ENCODE results near the gene DPM3.

Gene DPM3

GRCh38 chr1:155127105-155127966 lies 13.0 kb downstream of the DPM3 start, which contains the start of gene EFNA1 (continued):
- TF ChIP-seq INSM2 (tag by site-specific recombination; IDR thresholded peaks at IDR 0.05) (peak; percentile 91), ZNF747 (tag by site-specific recombination; IDR thresholded peaks at IDR 0.05) (no peak), ZNF223 (tag by site-specific recombination; IDR thresholded peaks at IDR 0.05) (peak; percentile 97), ZNF341 (tag by site-specific recombination; IDR thresholded peaks at IDR 0.05; ENCODE audit: low read depth) (no peak), ZNF248 (tag by site-specific recombination; IDR thresholded peaks at IDR 0.05) (no peak), RBAK (tag by site-specific recombination; IDR thresholded peaks at IDR 0.05) (no peak), ZNF324 (tag by site-specific recombination; IDR thresholded peaks at IDR 0.05) (0 out of 2 replicates have a peak, but pooled peaks have one; percentile 24), ZNF394 (tag by site-specific recombination; IDR thresholded peaks at IDR 0.05; ENCODE audit: borderline replicate concordance) (no peak), ZNF600 (tag by site-specific recombination; IDR thresholded peaks at IDR 0.05) (peak; percentile 80; the same call in 1 of the 2 replicates), ZFP3 (tag by site-specific recombination; IDR thresholded peaks at IDR 0.05; ENCODE audit: low read depth) (no peak), ZNF174 (tag by site-specific recombination; IDR thresholded peaks at IDR 0.05) (no peak), HOXD13 (CRISPR knock-in tag; IDR thresholded peaks at IDR 0.05; ENCODE audit: borderline replicate concordance) (no peak), ZBTB6 (tag by site-specific recombination; IDR thresholded peaks at IDR 0.05) (peak; percentile 55; the same call in 1 of the 2 replicates), GLIS2 (tag by site-specific recombination; IDR thresholded peaks at IDR 0.05) (peak; percentile 57; the same call in 1 of the 2 replicates), REST (tag by site-specific recombination; IDR thresholded peaks at IDR 0.05) (peak; percentile 42; the same call in 1 of the 2 replicates), OVOL3 (tag by site-specific recombination; IDR thresholded peaks at IDR 0.05) (peak; percentile 42; the same call in 1 of the 2 replicates), HOXA7 (CRISPR knock-in tag; IDR thresholded peaks at IDR 0.05; ENCODE audit: borderline replicate concordance) (no peak), ZSCAN16 (tag by site-specific recombination; IDR thresholded peaks at IDR 0.05) (peak; percentile 26; the same call in 1 of the 2 replicates), ZNF37A (tag by site-specific recombination; IDR thresholded peaks at IDR 0.05) (no peak), ZNF621 (tag by site-specific recombination; IDR thresholded peaks at IDR 0.05) (no peak), HIC1 (tag by site-specific recombination; IDR thresholded peaks at IDR 0.05) (peak; percentile 52; the same call in 1 of the 2 replicates), AEBP2 (tag by site-specific recombination; IDR thresholded peaks at IDR 0.05; ENCODE audit: borderline replicate concordance) (no peak), ZNF701 (tag by site-specific recombination; IDR thresholded peaks at IDR 0.05) (no peak), MEIS1 (CRISPR knock-in tag; IDR thresholded peaks at IDR 0.05; ENCODE audit: borderline replicate concordance) (no peak), ZNF560 (tag by site-specific recombination; IDR thresholded peaks at IDR 0.05; ENCODE audit: borderline replicate concordance) (no peak), ZNF549 (tag by site-specific recombination; IDR thresholded peaks at IDR 0.05) (no peak), IKZF3 (tag by site-specific recombination; IDR thresholded peaks at IDR 0.05) (peak; percentile 64), EGR2 (tag by site-specific recombination; IDR thresholded peaks at IDR 0.05; ENCODE audit: low read depth) (peak; percentile 89), ZNF555 (tag by site-specific recombination; conservative IDR thresholded peaks at IDR 0.05) (no peak)
